GM13976 (cell line): ENCODE results near the gene RGPD4.
"Not testable (repeated sequence)": the region's sequence is repeated elsewhere in the genome, so short reads cannot be mapped to it uniquely, and the experiment has no call there.

Experiments used
- DNase-seq: peaks from one replicate; pipeline ENCODE4 v3.0.0; 2012; ENCODE audit warnings: low spot score
- in situ Hi-C: fragments of 300-500 bp; cut with MboI; formaldehyde crosslinking; loops from one replicate; pipeline ENCODE4 v1.12.0; 2022; ENCODE audit warnings: low sequenced_read_pairs, mixed read lengths, inconsistent platforms; ENCODE audit not compliant: unreplicated experiment
- TF ChIP-seq, protein P1 (sequence below): IDR thresholded peaks from 2 replicates; pipeline ENCODE4 v1.5.1; 2012; ENCODE audit warnings: borderline replicate concordance, mild to moderate bottlenecking; ENCODE audit not compliant: insufficient read depth; ENCODE audit errors: extremely low read depth, missing control alignments, control extremely low read depth

Gene RGPD4

DNA sequence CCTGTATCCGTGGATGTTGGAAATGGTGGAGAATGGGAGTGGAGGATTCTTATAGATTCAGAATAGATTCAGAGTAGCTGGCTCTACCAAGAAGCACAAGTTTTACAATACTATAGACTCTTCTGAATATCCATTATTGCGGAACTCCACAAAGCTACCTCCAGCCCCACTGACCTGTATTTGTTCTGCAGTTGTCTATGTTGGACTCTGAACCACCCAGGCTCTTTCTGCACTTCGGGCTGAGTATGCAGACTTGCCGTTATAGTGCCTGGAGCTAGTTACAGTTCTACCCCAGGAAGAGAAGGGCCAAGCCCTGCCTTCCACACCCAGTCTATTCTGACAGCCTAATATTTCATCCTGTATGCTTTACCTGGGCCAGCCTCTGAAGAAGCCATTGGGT lies 4.4 kb upstream of the RGPD4 start:
- DNase-seq = no peak
- in situ Hi-C loops = no loop called here
- TF ChIP-seq, protein P1, sequence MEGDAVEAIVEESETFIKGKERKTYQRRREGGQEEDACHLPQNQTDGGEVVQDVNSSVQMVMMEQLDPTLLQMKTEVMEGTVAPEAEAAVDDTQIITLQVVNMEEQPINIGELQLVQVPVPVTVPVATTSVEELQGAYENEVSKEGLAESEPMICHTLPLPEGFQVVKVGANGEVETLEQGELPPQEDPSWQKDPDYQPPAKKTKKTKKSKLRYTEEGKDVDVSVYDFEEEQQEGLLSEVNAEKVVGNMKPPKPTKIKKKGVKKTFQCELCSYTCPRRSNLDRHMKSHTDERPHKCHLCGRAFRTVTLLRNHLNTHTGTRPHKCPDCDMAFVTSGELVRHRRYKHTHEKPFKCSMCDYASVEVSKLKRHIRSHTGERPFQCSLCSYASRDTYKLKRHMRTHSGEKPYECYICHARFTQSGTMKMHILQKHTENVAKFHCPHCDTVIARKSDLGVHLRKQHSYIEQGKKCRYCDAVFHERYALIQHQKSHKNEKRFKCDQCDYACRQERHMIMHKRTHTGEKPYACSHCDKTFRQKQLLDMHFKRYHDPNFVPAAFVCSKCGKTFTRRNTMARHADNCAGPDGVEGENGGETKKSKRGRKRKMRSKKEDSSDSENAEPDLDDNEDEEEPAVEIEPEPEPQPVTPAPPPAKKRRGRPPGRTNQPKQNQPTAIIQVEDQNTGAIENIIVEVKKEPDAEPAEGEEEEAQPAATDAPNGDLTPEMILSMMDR = no peak

- TF ChIP-seq, protein P1 = no peak
- DNase-seq = no peak
- in situ Hi-C loops = no loop called here
Measured at GRCh38 chr2:107824451-107825205, 2.1 kb upstream of the RGPD4 start.

DNA sequence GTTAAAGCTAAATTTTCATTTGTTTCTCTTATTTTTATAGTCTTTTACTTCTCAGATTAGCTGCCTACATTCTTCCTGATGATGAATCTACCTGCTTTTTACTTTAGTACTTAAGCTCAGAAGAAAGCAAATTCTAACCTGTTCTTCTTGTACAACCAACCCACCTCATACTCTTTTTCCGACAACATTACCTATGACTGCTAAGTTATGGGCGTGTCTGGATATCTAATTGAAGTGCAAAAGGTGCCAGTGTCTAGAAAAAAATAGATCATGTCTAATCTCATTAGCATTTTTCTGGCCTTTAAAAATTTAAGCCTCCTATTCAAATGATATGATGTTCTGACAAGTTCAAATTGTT lies 1.5 kb upstream of the RGPD4 start:
- DNase-seq = no peak
- TF ChIP-seq, protein P1 = no peak
- in situ Hi-C loops = no loop called here

DNA sequence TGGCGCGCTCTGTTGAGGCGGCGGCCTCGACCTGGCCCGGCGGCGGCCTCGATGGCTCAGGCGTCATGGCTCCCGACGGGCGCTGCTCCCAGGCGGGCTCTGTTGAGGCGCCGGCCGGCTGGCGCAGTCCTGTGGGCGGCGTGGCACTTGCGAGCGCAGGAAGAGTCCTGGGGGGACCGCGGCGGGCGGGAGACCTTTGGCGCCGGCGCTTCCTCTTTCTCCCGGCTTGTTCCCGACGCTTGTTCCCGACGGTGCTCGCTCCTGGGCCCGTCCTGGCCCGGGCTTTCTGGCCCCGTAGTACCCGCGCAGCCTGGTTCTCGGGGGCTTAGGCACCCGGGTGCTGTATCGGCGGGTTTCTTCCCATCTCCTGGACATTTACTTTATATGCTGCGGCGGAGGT lies 2.8 kb downstream of the RGPD4 start:
- in situ Hi-C loops, DNase-seq: not testable (repeated sequence)

GRCh38 chr2:107833152-107833551 lies 6.5 kb downstream of the RGPD4 start:
- in situ Hi-C loops, DNase-seq: not testable (repeated sequence)

DNA sequence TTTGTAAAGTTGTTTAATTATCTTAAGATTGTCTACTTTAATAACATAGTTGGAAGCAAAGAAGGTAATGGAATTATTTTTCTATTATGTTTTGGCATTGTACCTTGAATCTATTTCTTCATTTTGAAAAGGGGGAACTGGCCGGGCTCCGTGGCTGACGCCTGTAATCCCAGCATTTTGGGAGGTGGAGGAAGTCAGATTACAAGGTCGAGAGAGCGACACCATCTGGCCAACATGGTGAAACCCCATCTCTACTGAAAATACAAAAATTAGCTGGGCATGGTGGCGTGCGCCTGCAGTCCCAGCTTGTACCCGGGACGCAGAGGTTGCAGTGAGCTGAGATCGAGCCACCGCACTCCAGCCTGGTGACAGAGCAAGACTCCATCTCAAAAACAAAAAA lies 6.9 kb downstream of the RGPD4 start:
- in situ Hi-C loops, DNase-seq: not testable (repeated sequence)

GRCh38 chr2:107916121-107916520 lies 89.4 kb downstream of the RGPD4 start:
- DNase-seq, in situ Hi-C loops: not testable (repeated sequence)

- in situ Hi-C loops, DNase-seq: not testable (repeated sequence)
Measured at GRCh38 chr2:107916696-107917370, 90.1 kb downstream of the RGPD4 start.

DNA sequence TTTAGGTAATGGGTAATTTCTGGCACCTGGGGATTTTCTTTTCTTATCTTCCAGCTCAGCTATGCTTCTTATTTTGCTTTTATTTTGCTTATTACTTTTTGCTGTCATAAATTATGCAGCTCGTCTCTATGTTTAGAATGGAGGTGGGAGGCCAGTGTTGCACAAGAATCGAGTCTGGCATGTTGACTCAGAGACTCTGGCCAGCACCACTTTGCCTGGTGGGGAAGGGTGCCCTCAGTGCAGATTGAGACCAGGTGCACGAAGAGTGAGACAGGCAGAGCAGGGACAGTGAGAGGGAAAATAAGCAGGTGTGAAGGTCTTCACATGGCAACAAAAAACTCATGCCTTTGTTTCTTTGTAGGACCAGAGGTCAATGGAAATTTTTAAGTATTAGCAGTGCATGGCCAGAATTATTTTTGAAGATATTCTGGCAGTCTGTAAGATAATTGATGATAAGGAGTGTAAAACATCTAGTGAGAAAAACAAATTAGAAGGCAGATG lies 100.4 kb downstream of the RGPD4 start:
- in situ Hi-C loops = no loop called here
- TF ChIP-seq, protein P1 = no peak
- DNase-seq = no peak
